Stimulated activated CD8-positive, alpha-beta memory T cell treated with anti-CD3 and anti-CD28 coated beads, Interleukin-7, amount 100 ng/mL, for 24 hours (primary cell): ENCODE measurements around the gene TRIB2.

Experiments
- DNase-seq: peaks from one replicate; pipeline ENCODE4 v3.0.0-alpha.2; 2020; ENCODE audit warnings: low read depth

Gene TRIB2

DNA sequence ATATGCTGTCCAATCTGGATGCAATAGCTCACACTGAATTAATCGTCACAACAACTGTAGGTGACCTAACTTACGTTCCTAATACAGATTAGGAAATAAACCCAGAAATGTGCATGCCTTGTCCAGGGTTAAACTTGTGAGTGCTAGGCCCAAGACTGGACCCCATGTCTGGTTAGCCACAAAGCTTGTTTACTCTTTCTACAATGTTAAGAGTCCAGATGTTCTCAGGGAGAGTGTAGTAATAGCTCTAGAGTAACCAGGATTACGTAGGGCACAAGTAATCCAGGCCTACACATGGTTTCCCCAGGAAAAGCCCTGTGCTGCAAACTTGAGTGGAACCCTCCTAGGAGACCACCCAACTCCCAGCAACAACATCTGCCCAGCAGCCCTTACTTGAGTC is 26.2 kb downstream of the TRIB2 start:
- no peak for DNase-seq

DNA sequence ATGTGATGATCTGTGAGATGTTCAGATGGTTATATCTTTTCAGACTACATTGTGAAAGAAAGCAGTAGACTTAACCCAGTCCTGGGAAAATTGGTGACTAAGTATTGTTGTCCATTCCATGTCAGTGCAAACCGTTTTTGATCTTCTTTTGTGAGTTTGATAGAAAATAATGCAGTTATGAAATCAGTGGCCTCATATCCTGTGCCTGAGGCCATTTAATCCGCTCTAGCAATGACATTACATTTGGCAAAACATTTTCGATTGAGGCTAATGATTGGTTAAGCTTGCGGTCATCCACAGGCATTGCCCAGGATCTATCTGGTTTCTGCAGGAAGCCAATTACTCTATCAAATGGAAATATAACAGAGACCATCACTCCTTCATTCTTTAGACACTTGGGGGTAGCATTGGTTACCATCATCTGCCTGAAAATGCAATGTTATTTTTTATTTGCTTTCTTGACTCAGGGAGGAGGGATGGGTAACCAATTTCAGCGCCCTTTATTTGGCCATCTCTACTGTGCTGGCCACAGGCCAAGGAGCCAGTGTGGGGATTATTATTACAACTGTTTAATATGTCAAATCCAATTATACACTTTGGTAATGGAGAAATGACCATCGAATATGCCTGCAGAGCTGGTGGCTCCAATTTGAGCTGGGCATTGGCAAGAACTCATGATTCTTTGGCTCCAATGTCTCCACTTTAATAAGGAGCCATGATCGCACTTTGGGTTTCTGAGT is 33.6 kb downstream of the TRIB2 start:
- no peak for DNase-seq

DNA sequence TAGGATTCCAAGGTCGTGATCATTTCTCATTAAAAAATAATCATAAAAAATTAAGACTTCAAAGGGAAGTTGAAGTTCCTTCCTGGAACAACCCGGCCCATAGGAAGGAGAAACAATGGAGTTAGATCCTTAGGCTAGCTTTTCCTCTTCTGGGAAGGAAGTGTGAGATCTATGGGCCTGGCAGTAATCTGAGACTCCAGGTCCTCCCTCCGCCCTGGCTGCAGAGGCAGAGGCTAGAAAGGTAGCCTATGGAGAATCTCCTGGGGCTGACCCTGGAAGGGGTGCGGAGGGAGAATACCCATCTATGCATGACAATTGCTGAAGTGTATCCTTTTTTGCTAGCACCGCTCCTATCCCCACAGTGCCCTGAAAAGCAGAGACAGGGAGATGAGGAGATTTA is 37.9 kb downstream of the TRIB2 start:
- DNase-seq = no peak

DNA sequence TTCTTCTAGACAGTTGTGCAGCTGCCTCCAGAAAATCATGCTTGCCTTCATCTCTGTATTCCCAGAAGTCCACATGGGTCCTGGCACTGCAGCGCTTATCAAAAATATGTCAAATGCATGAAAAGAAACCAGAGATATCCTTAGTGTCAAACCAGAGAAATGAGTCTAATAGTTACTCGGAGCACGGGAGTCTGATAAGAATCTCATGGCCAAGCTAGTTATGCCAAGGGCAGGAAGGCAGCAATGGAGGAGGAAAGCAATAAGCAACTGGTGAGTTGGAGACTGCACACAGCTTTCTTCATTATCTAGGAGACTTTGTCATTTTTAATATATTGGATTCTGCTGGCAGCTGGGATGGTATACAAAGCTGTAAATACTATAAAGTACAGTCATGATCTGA is 38.6 kb downstream of the TRIB2 start:
- no peak for DNase-seq

DNA sequence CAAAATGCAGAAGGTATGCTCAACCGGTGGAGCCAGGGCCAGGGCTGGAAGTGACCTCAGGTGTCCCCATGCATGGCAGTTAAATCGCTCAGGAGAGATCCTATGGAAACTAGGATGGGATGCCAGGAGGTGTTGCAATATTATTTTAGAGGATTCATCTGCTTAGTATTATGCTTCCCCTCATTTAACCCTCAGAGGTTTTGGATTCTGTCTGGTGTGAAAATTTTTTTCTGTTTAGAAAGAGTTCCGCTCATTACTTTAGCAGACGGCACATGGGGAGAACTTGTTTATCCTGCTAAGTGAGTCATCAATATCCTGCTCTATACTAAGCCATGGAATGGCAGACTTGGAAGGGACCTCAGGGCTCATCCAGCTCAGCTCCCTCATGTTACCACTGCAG is 42.5 kb downstream of the TRIB2 start:
- DNase-seq = no peak

DNA sequence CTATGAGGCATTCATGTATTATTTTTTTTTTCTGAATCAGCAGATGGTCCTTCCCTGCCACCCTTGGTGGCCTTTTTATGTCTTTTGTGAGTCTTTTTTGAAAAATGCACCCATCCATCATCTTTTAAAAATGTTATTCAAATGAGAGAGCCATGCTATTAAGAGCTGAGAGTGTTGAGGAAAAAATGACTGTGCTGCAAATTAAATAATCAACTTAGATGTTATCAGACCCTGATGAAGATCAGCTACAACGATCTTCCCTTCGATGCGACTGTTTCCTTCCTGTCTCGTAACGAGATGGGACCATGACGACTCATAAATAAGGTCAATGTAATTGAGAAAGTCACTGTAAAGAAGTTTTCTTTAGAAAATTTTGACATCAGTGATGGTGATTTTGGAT is 44.4 kb downstream of the TRIB2 start:
- no peak for DNase-seq

DNA sequence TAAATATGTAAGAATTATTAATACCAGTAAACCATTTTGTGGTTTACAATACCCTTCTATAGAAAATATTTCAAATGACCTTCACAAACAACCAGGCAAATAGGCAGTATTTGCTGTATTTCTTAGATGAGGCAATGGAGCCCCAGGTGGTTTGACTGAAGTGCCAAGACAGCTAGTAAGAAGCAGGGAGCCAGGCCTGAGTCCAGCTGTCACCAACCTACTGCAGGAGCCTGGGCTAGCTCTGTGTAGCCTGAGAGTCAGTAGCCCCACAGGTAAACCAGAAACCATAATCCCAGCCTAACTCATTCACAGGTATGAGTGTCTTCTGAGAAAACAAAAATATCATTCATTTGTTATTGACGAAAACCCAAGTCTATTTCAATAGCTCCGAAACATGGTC is 45.6 kb downstream of the TRIB2 start:
- no peak for DNase-seq

DNA sequence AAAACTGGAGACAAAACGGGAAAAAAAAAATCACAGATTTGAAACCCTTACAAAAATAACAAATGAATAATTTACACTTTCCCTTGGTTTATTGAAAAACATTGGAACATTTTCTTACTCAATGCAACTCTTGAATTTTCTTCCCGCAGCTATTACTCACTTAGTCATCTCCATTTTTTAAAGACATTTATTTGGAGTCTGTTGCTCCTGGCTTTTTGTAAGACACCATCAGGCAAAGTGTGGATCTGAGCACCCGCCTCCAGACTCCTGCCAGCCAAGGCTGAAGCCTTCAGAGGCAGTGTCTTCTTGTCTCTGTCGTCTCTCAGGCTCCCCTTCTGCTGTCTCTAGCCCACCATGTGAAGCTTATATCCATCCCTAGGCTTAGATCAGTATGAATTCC is 46.2 kb downstream of the TRIB2 start:
- DNase-seq = no peak

DNA sequence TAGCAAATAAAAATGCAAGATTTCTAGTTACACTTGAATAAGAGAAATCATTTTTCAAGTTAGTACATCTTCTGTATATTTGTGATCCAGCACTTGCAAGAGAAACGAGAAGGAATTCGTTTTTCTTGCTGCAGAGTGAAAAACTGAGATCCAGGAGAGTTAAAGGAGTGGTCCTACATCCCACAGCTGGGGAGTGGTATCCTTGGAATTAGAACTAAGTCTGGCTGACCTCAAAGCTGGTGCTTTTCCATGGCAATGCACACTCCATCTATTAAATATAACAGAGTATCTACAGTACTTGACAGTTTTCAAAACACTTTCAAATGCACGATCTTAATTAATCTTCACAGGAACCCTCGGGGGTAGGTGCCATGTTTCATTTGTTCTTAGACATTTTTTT is 46.8 kb downstream of the TRIB2 start:
- no peak for DNase-seq

DNA sequence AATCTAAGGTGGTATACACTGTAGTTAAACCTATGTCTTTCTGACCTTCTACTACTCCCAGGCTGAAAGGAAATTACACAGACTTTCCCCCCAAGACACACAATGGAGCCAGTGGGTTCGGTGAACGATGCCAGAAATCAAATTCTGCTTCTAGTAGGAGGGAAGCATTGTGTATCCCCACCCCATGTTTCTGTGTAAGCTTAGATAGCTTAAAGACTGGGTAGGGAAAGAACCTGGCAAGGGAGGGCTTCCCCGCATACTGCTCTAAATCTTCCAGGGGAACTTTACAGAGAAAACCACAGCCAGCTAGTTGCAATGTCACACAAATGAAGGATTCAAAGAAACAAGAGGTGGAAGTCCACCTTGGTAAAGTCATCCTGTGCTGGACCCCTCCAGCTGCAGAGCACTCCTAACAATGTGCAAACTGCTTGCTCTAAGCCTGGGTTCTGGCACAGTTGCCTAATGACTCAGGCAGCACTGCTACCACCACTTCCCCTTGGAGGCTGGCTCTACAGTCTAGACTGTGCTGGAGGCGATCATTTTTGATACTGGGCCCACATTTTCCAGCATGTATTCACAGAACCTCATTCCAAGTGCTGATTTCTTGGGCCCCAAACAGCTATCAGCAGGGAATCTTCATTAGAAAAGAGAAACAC is 47.5 kb downstream of the TRIB2 start:
- DNase-seq = no peak

DNA sequence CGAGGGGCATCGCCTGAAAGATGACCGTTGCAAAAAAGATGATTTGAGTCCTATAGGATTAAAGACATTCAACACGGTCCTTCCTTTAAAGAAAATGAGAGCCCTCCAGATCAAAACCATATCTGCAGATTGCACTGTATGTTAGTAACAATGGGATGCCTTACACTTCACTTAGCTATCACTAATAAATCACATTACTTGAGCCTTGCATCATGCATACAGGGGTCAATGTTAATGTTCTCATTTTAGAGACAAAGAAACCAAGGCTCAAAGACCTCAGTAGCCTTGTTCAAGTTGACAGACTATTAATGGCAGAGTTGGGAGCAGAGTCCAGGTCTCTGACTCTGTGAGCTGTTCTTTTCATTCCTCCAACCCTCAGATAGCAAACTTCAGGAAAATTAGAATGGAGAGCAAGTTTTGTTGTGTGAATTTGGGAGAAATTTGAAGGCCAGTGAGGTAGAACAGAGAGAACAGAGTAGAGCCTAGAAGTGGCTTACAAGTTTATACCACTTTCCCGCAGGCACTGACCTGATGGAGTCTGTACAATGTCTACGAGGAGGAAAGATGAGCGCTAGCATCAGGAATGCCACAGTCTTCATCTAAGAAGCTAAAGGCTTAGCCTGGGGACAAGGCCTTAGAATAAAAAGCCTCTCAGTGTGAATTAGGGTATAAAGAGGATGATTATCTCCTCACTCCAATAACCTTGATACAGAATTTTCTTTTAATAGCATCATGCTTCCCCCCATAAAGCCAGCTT is 48.3 kb downstream of the TRIB2 start:
- DNase-seq = no peak

DNA sequence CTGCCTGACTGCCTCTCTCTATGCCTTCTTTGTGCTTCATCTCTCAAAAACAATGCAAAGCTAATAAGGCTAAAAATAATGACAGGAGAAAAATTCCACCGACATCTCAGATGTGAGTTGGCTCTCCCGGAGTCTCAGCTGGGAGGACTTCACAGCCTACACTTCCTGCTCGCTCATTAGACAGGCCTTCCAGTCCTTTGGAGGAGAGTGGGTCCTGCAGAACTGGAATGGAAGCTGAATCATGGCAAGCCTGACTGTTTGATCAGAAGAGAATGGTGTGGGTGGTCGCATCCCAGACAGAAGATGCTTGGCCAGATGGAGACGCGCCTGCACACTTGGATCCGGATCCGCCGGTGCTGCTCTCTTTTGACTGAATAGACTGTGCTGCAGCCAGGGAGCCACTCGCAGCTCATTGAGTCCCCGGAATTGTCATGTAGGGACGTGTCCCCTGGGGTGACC is 49.7 kb downstream of the TRIB2 start:
- DNase-seq = no peak

DNA sequence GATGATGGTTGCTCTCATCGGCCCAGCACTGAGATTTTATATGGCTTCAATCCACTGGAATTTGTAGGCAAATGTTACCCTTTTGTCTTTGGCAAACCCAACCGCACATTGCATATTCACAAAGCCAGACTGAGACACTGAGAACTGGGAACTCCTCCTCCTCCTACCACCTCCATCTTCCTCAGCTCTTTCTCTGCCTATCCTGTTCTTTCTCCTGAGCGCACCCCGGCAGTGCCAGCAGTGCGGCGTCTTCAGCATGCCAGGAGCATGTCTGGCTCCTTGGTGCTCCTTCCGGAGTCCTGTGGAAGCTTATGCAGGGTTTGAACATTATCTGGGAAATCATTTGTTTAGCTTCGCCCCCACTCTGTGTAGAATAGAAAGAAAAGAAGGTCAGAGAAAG is 50.8 kb downstream of the TRIB2 start:
- DNase-seq = no peak

DNA sequence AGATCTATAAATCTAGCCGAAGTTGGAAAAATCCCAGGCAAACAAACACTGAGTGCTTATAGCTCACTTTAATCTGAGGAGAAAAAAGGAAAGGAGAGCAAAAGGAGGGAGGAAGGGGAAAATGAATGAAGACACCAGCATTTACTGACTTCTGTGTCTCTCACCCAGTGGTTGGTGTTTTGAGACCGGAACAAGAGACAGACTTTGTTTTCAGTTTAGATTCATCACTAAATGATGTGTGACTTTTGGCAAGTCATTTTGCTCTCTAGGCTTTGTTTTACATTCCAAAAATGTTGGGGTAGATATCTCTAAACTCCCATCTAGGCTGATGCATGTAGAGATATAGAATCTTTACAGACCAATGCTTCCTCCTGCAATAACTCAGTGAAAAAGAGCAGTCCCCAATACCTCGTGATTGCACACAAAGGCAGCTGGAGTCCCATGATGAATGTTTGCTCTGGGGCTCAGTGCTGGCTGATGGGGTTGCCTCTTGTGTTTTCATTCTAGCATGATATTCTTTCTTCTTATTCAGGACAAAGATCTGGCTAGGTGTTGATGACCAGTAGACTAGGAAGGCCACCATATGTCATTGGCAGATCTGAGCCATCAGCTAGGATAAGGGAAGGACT is 51.4 kb downstream of the TRIB2 start:
- DNase-seq = no peak

DNA sequence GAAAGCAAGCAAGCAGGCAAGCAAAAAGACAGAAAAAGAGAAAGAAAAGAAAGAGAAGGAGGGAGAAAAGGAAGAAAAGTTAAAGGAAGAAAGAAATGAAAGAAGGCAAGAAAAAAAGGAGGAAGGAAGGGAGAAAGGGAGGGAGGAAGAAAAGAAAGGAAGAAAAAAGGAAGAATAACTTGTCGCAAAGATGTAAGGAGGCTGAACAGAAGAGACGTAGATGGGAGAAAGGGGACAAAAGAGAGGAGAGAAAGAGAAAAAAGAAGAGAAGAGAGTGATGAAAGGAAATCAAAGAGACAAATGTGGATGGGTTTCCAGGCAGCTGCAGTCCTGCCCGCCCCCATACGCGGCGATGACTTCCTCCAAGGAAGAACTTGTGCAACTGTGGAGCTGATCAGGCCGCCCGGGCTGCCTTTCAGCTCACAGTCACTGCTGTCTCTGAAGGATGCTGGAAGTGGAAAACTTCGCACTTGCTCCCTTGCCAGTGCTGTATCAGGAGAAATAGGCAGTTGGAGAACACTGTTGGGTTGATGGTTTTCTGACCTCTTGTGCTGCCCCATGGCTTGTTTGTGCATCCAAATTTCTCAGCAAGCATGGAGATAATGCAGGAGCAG is 52.9 kb downstream of the TRIB2 start:
- no peak for DNase-seq

DNA sequence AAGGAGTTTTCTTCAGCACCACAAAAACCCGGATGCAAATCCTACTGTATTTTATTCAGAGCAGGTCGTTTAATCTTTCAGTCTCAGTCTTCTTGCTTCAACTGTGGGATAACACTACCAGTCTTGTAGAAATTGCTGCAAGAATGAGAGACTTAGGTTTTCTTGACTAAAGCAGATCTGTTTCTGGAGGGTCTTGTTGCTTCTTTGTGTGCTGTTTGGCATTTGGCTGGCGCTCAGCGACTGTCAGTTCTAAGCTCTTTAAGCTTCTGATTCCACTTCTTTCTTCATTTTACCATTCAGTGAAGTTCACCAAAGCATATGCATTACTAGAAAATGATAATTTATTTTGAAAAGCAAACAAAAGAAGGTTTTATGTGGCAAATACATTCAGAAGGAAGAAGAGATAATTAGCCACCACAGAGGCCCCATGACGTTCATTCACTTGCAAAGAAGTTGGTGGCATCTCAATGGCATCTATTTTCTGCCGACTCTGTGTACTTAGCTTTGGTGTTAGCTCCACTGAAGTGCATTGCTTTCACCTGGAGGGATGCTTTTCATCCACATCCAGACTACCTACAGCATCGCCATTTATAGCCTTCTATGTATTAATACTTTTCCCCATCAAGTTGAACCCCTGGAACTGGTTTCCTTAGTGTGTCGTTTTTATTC is 53.7 kb downstream of the TRIB2 start:
- DNase-seq = no peak

DNA sequence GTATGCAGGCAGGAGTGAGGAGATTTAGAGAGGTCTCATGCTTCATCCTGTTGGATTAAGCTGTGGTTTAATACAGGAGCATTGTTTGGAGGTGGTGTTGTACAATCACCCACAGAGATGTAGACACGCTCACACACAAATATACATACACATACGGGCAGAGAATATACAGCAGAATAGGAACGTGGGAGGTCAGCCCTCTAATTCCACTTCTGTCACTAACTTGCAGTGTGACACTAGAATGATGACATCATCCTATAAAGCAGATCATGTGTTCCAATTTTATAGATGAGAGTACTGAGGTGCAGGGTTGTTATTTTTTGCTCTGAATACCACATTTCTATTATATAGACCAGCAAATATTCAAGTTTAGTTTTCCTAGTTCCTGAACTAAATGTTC is 54.4 kb downstream of the TRIB2 start:
- DNase-seq = no peak

DNA sequence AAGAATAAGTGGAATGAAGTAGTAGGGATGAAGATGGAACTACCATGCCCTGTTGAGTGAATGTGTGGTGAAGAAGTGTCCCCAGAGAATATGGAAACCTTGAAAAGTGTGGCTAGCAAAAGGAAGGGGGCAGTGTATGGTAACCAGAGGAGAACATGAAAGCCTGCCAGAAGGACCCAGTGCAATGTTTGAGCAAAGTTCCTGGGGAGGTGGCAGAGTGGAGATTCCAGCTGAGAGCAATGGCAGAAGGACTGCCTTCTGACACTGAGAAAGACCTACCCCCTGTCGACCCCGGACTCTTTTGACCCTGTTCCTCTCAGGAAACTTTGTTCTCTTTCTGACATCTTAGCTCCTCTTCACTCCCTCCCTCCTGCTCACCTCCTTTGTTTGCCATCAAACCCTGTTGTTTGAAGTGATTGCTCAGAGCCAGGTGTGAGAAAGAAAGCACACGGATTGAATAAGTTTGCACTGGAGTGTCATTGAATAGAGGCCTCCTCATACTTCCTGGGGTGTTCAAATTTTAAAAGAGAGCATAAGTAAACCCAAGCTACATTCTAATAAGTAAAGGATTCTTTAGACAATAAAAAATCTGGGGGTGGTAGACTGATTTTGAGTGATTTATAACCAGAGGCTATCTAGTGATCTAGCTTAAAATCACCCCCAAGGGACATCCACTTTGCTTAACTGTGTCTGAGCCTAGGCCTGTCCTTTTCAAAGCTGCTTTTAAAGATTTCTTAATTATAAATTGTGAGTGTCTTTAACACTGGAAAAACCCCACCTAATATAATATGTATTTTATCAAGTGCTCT is 57.1 kb downstream of the TRIB2 start:
- no peak for DNase-seq

DNA sequence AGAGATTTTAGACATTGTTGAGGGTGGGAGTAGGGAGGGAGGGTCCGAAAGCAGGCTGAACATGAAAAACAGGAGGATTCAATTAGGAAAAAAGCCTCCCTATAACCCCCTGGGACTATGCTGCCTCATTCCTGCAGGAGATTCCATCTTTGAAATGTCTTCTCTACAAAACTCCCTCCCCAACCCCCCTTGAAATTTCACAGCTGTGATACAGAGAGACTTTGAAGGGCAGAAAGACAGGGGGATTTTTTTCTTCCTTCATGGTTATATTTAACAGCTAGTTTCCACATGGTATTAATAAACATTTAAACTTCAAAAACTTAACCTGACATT is 57.6 kb downstream of the TRIB2 start:
- DNase-seq = no peak

DNA sequence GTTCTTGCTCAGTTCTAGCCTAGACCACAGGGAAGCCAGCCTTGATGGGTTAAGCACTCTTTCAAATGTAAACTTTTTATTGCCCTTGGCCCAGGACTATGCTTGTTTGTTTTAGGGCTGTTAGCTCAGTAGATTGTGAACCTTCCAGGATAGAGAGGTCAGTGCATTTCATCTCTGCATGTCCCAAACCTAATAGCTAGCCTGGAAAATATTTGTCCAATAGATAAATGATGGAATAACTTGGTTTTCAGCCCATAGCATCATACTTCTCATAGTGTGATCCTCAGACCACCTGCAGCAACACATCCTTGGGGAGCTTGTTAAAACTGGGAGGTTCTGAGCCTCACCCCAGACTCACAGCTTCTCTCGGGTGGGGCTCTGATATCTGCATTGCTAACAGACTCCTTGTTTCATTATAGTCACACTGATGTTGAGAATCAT is 59.8 kb downstream of the TRIB2 start:
- no peak for DNase-seq

DNA sequence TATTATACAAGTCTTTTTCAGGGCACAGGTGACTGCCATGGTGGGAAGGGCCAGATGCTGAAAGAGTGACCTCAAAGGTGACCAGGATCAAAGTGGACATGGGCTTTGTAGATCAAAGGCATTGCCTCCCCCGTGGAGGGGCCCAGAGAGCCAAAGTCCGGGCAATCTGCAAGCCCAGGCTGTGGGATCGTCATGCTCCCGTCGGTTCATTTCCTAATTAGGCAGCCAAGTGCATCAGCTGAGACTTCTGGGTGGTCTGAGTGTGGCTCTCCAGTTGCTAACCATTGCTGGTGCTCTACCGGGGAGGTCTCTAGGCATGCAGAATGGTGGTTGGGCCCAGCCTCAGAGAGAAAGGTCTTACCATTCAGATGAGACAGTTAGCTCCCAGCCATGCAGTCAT is 61.6 kb downstream of the TRIB2 start:
- DNase-seq = no peak
